GM18519 (cell line): Measurements from ENCODE around the gene SMTNL2.

Experiments used
- ATAC-seq: cut with Tn5 transposase; IDR thresholded peaks from one replicate; pipeline ENCODE4 v1.9.1; 2021; ENCODE audit warnings: mild to moderate bottlenecking, moderate library complexity; ENCODE audit not compliant: unreplicated experiment, low FRiP score

The SMTNL2 gene

DNA sequence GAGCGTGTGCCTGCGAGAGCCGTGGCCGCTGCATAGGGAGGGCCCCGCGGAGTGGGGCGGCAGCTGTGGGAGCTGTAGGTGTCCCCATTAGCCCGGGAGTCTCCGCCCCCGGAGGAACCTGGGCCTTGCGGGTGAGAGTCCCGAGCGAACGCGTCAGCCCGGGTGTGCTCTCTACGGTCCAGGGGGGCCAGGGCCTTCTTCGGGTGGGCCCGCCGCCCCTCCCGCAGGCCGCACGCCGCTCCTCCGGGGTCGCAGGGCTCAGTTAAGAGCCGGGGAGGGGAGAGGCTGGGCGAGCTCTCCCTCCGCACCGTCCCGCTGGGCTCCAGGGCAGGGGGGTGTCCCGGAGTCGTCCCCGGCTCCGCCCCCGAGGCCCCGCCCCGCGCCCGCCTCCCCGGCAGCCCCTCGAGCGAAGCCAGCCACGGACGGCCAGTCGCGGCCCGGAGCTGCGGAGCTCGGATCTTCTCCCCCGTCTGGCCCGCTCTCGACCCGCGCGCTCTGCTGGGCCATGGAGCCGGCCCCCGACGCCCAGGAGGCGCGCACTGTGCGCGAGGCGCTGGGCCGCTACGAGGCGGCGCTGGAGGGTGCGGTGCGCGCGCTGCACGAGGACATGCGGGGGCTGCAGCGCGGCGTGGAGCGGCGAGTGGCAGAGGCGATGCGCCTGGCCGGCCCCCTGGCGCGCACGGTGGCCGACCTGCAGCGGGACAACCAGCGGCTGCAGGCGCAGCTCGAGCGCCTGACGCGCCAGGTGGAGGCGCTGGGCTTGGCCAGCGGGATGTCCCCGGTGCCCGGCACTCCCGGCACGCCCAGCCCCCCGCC lies at the start of gene SMTNL2:
Gene SMTNL2, plus strand, starts transcription at position 429 of the 816 bp plus-strand sequence. Its CDS starts 77 bp downstream, at position 506.
- no peak for ATAC-seq

DNA sequence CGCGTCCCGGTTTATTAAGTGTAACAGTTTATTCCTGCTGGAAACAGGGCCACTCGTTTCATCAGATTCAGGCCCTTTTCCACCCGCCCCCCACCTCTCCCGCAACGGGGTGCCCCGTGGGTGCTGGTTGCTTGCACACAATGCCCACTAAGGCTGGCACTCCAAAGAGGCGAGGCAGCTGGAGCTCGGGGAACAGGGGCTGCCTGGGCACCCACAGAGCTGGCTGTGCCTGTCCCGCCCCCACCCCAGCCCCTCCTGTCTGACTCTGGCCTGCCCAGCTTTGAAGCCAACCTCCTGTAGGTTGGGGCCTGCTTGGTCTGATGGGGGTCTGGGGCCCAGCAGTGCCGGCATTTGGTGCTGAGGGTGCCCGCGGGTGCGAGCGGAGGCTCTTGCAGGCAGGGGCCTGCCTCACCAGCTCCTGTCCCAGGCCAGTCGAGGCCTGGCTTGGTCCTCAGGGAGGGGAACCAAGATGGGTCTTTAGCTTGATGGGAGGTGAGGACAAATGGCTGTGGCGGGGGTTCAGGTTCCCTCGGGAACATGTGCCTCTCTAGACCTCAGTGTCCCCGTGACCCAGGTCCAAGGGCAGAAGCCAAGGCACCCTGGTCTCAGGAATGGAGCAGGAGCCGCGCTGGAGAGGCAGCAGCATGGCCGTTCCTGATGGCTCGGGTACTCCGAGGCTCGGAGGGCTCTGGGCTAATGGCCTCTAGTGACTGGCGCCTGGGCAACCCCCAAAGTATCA lies 49.2 kb upstream of the SMTNL2 start:
- ATAC-seq, result no peak

DNA sequence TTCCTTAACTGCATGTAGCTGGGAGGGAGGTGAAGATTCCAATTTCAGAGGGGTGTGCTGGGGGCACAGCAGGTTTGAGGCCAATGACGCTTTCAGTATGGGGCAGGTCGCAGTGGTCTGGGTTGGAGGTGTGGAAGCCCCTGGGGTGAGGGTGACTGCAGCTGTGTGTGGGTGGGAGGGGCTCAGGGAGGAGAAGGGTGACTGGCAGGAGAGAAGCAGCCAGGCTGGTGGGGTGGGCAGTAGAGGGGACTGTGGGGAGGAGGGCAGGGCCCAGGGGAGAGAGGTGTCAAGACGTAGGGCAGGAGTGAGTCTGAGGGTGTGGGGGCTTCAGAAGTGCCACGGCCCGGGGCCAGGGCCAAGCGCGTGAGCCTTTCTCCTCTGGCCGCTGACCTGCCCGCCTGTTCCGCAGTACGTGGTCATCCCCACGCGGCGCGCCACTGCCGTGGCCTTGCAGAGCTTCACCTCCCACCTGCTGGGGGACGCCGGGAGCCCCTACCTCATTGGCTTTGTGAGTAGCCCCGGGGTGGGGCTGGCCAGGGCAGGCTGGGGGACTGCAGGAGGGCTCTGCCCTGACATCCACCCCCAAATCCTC lies 48.6 kb upstream of the SMTNL2 start:
- no peak for ATAC-seq

DNA sequence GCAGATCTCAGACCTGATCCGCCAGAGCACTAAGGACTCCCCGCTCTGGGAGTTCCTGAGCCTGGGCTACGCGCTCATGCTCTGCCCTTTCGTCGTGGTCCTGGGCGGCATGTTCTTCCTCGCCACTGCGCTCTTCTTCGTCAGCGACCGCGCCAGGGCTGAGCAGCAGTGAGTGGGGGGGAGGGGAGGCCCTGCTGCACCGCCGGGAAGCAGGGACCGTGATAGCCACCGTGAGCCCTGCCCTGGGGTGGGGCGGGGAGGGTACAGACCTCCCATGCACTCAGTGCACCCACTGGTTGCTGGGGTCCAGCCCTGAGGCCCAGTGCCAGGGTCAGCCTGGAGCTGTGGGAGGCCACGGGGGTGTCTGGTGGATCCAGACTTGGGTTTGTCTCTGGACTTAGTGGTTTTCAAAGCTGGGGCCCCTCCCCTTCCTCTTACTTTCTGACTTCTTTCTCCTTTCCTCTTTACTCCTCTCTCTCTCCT lies 48.0 kb upstream of the SMTNL2 start:
- no peak for ATAC-seq

DNA sequence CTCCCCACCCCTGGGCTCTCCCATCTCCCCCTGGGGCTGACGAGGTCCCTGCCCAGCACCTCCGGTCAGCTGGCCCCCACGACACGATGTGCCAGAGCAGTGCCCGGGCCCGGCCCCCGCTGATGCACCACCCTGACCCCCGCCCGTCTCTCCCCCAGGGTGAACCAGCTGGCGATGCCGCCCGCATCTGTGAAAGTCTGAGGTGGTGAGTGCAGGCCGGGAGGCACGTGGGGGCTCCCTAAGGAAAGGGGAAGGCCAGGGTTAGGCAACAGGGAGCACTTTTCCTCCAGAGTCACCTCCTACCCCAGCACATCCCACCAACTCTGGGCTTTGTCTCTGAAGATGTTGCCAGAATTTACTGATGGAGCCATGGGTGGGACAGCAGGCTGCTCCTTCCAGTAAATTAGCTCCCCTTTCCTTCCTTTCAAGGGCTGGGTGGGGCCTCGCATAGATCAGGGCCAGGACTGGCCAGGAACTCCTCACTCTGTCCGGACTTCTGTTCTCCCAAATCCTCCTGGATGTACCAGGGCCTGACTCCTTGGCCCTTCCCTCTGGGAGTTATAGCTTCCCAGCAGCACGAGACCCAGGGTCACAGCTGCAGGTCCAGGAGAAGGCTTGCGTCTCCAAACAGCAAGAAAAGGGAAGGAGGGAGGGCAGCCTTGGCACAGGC lies 47.5 kb upstream of the SMTNL2 start:
- ATAC-seq, result no peak

DNA sequence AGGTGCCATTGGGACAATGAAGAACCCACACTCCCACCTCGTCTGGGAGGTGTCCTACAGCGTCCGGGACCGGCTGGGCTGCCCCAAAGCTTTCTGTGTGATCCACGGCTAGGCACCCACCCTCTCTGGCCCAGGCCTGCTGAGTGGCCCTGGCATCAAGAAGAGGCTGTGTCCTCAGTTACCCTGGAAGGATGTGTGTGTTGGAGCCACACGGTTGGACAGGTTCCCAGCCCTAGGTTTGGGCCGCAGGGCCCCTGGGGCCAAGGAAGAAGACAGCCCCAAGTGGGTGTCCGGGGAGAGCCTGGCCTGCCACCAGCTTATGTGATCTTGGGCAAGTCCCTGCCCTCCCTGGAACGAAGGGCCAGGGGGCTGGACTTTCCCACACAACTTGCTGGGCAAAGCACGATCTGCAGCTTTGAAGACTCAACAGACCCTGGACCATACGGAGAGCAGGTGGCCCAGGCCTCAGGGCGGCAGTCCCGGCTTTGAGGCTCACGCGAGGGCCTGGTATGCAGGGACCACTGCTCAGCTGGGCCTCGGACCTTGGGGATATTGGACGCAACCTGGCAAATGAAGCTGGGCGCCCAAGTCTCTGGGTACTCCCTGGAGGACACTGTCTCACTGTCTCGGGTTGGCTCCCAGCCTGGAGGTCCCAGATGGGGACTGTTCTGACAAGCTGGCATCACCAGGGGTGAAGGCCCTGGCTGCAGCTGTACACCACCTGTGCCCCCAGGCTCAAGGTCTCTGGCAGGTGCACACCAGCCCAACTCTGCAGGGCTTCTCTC lies 46.7 kb upstream of the SMTNL2 start:
- no peak for ATAC-seq

DNA sequence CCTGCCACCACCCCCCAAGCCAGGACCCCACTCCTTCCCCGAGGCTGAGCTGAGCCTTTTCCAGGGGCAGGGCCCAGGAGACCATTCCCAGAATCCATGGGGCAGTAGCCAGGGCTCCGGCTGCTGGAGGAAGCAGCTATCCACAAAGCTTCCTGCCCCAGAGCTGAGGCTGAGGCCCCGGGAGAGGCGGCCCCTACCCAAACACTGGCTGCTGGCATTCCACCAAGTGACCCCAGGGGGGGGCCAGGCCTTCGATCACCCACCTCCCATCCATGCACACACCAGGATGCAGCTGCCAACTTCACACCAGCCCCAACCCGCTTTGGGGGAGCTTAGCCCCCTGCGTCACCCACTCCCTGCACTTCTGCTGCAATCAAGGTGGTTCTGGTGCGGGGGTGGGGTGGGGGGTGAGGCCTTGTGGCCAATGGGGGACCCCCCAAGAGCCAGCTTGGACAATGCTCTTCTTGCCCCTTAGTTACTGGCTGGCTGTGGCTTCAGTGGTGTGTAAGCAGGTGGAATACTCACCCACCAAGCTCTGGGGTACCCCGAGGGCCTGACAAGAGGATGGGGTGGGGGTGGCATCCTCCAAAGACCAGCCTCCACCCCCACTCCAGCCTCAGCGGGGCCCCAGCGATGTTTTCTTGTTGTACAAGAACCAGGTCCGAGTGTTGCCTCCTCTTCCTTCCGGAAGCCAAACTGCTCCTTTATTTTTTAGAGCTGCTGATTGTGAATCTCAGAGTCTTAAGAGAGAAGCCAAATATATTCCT lies 45.9 kb upstream of the SMTNL2 start:
- no peak for ATAC-seq

DNA sequence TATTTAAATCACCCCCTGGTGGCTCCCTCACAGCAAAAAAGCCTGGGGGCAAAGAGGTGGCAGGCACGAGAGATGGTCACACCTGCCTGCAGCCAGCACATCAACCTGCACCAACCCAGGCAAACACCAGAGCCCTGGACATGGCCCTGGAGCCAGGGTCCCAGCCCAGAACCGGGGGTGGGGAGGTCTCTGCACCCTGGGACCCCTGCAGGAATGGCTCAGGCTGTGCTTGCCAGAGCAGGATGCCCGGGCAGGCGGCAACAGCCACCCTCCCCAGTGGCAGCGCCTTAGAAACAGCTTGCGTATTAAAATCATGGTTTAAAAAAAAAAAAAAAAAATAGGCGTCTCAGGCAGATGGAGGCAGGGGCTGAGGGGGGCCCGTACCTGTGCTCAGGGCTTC lies 45.3 kb upstream of the SMTNL2 start:
- ATAC-seq, result no peak

DNA sequence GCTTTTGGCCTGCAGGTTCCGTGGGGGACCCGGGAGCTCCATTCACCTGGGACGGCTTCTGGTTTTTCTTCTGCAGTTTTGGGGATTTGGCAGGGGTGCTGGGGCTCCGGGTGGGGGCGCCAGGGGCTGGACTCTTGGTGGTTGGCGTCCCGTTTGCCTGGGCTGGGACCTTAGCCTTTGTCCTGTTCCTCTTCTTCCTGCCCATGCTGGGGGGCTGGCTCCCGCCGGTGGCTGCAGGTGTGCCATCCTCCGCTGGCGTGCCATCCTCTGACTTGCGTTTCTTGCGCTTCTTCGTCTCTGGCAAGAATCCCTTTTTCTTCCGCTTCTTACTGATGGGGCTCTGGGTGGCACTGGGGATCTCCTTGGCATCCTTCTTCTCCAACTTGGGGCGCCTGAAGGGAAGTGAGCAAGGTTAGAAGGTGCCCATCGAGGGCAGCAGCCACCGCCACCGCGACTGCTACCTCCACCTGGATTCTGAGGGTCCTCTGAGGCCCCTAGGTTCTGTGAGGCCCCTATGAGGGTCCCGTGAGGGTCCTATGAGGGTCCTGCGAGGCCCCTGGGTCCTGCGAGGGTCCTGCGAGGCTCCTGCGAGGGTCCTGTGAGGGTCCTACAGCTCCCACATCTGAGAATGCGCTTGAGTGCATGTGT lies 44.6 kb upstream of the SMTNL2 start:
- no peak for ATAC-seq

DNA sequence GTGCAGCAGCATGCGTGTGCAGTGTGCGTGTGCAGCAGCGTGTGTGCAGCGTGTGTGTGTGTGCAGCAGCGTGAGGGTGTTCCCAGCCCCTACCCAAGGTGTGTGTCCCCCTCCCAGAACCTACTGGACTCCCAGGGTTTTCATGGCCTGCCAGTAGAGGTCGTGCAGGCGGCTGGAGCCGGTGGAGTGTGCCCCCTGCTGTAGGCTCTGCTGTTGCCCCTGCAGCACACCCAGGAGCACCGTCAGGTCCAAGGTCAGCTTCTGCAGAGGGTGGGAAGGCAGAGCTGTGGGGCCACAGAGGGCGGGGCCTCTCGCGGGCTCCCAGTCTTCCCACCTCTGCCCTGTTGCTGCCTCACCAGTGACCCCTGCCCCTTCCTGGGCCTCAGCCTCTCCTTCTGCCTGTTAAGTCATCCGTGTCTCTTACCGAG lies 44.1 kb upstream of the SMTNL2 start:
- no peak for ATAC-seq

DNA sequence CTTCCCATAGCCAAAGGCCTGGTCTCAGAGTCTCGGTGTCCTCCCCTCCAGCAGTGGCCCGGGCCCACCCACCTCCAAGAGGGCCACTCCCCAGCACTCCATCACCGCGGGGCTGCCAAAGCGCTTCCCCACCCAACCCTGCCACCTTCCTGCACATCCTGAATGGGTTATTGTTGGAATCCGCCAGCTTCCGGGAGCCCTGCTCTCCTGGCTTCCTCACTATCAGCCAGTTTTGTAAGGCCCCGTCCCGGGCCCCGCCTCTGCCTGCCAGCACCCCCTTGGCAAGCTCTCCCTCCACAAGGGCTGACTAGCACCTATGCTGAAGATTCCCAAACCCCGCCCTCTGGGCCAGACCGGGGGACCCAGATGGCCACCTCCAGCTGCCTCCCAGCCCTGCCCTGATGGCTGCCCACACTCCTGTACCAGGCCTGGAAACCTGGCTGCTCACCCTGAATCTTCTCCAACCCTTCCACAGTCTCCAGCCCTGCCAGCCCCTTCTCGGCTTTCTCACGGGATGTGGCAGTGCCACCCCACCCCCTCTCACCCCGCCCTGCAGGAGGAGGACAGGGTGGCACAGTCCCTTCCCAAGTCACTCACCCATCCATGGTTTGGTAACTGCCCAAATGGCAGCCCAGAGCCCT lies 43.5 kb upstream of the SMTNL2 start:
- no peak for ATAC-seq

DNA sequence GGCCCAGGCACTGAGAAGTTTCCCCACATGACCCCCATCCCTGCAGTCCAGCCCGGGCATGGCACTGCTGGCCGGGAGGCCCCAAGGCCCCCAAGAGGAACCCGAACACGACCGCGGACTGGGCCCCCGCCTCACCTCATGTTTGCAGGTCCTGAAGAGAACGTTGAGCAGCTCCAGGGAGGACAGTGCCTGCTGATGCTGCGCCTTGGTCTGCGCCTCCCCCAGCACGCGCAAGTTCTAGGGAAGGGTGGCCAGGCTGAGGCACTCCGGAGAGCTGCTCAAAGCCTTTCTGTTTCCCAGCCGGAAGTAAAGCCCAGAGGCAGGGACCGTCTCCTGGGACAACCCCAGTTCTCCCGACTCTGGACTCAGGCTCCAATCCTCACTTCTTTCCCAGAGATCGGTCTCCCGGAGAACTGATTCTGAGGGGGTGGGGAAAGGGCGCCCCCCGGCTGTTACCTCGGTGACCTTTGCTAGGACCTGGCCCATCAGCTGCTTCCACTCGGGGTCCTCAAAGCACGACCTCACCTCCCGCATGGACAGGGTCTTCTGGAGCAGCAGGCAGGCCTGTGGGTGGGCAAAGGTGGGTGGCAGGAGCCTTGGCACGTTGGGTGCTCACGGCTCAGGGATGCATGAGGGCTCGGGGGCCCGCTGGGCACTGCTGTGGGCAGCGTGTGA lies 42.9 kb upstream of the SMTNL2 start:
- ATAC-seq, result no peak

DNA sequence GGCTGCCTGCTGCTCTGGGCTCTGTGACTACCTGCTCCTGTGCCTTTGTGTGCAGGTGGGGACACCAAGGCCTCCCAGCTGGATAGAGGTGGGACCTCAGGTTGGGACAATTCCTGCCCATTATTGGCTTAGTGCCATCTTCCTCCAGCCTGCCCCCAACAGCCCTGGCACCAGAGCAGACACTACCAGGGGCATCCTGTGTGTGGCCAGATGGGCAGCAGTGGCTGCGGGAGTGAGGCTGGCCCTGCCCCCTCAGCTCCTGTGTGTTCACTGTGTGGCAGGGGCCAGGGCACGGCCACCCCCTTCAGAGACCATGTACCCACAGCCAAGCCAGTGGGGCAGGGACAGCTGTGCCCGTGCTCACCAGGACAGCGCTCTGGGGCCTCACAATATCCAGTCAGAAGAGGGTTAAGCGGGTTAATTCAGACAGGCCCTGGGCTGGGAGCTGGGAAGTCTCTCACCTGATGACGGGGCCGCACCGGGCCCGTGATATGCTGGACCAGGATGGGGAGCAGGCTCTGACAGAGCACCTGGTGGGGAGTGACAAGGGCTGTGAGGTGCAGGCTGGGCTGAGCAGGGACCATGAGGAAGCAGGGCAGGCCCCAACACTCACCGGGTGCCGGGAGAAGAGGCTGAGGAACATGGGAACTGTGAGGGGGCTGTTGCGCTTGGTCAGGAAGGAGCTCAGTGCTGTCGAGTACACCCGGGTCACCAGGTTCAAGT lies 42.2 kb upstream of the SMTNL2 start:
- ATAC-seq, result no peak

DNA sequence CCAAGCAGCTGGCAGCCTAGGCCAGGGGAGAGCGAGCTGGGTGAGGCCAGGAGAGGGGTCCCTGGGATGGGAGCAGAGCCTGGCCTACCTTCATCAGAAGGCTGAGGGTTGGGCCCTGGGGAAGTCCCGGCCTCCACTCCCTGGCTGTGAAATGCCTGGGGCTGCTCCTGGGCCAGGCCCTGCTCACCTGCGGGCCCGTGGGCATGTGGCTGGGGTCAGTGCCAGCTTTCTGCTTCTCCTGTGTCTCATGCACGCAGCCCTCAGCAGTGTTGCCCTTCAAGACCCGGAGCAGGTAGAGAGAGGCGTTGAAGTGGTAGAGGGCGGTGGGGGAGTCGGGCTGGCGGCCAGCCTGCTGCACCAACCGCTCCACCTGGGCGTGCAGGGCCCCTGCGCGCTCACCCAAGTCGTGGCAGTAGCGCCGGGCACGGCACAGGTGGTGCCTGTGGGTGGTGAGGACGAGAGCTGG lies 41.6 kb upstream of the SMTNL2 start:
- no peak for ATAC-seq

DNA sequence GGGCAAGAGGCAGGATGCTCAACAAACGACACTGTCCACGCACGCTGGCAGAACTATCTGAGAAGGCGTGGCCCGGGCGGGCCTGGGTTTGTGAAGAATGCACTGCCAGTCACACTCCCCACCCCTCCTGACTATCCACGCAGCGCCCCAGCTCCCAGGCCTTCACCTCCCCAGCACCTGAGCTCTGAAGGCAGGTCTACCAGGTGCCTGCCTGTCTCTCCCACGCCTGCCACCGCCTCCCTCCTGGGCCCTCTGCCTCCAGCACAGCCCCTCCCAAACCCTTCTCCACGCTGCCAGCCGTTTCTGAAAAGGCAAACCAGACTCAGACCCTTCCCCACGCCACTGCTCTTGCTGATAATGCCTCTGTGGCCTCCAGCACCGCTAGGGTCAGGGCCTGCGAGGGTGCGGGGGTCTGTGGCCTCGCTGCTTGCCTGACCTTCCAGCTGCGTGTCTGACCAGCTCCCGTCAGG lies 40.7 kb upstream of the SMTNL2 start:
- ATAC-seq, result no peak

DNA sequence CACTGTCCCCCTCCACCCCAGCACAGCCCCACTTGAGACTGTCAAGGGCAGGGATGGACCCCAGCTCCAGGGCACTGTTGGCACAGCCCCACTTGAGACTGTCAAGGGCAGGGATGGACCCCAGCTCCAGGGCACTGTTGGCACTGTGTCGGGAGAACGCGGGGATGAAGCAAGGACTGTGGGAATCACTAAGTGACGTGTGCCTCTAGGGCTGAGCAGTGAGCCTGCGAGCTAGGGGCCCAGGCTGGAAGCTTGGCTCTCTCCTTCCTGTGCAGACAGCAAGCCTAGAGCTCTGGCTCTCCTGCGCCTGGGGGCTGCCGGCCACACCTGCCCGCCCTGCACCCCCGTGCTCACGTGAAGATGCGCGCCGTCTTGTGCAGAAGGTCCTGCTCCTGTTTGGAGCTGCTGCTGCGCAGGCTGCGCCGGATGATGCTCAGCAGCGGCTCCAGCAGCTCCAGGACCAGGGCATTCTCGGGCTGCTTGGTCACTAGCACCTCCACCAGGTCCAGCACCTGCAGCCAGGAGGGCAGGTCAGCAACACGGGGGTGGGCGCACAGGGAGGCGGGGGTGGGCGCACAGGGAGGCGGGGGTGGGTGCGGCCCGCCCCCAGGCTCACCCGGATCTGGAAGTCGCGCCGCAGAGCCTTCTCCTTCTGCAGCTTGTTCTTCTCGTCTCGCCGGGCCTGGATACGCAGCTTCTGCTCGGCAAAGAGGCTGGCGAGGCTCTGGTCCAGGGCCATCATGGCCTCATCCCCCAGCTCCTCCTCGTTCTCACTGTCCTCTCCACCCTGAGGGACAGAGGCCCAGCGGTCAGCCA lies 40.0 kb upstream of the SMTNL2 start:
- no peak for ATAC-seq
